ENCODE results near the gene STEAP4.

GRCh38 chr7:88268858-88269257 is 37.8 kb downstream of the STEAP4 start:
- no peak for TF ChIP-seq EZH2phosphoT487 (IDR thresholded peaks at IDR 0.05; ENCODE audit: insufficient read depth, low read depth)
- no peak for TF ChIP-seq EZH2 (IDR thresholded peaks at IDR 0.05; ENCODE audit: insufficient read depth, poor library complexity, severe bottlenecking)
